ENCODE results near the gene DAPP1.

The DAPP1 gene

GRCh38 chr4:99853190-99853589, 36.6 kb downstream of the DAPP1 start:
- DNase-seq (ENCODE audit: low read depth in 4 of 4, low spot score in 1 of 4): no peak

GRCh38 chr4:99853999-99854398, 37.4 kb downstream of the DAPP1 start:
- DNase-seq (ENCODE audit: low read depth in 4 of 4, low spot score in 1 of 4): no peak

GRCh38 chr4:99855678-99856077, 39.1 kb downstream of the DAPP1 start:
- no peak for DNase-seq (ENCODE audit: low read depth in 4 of 4, low spot score in 1 of 4)

- no peak for DNase-seq (ENCODE audit: low read depth in 4 of 4, low spot score in 1 of 4)
Observed at GRCh38 chr4:99856166-99856565, 39.5 kb downstream of the DAPP1 start.

GRCh38 chr4:99857307-99857706, 40.7 kb downstream of the DAPP1 start:
- DNase-seq (ENCODE audit: low read depth in 4 of 4, low spot score in 1 of 4): no peak

GRCh38 chr4:99859618-99860017, 43.0 kb downstream of the DAPP1 start:
- no peak for DNase-seq (ENCODE audit: low read depth in 4 of 4, low spot score in 1 of 4)

- DNase-seq (ENCODE audit: low read depth in 4 of 4, low spot score in 1 of 4): no peak
Observed at GRCh38 chr4:99860521-99860920, 43.9 kb downstream of the DAPP1 start.

- no peak for DNase-seq (ENCODE audit: low read depth in 4 of 4, low spot score in 1 of 4)
Observed at GRCh38 chr4:99861120-99861905, 44.7 kb downstream of the DAPP1 start.

- no peak for DNase-seq (ENCODE audit: low read depth in 4 of 4, low spot score in 1 of 4)
Observed at GRCh38 chr4:99863804-99864203, 47.2 kb downstream of the DAPP1 start.

- DNase-seq (ENCODE audit: low read depth in 4 of 4, low spot score in 1 of 4): no peak
Observed at GRCh38 chr4:99868126-99868596, 51.5 kb downstream of the DAPP1 start.

GRCh38 chr4:99872570-99872969, 55.9 kb downstream of the DAPP1 start:
- no peak for DNase-seq (ENCODE audit: low read depth in 4 of 4, low spot score in 1 of 4)

- no peak for DNase-seq (ENCODE audit: low read depth in 4 of 4, low spot score in 1 of 4)
Observed at GRCh38 chr4:99875071-99875470, 58.4 kb downstream of the DAPP1 start.

GRCh38 chr4:99876946-99877345, 60.3 kb downstream of the DAPP1 start:
- DNase-seq (ENCODE audit: low read depth in 4 of 4, low spot score in 1 of 4): no peak

- no peak for DNase-seq (ENCODE audit: low read depth in 4 of 4, low spot score in 1 of 4)
Observed at GRCh38 chr4:99878604-99879003, 62.0 kb downstream of the DAPP1 start.

GRCh38 chr4:99879458-99879857, 62.8 kb downstream of the DAPP1 start:
- DNase-seq (ENCODE audit: low read depth in 4 of 4, low spot score in 1 of 4): no peak

GRCh38 chr4:99885063-99885664, 68.5 kb downstream of the DAPP1 start:
- no peak for DNase-seq (ENCODE audit: low read depth in 4 of 4, low spot score in 1 of 4)

- no peak for DNase-seq (ENCODE audit: low read depth in 4 of 4, low spot score in 1 of 4)
Observed at GRCh38 chr4:99885687-99886086, 69.1 kb downstream of the DAPP1 start.

- DNase-seq (ENCODE audit: low read depth in 4 of 4, low spot score in 1 of 4): no peak
Observed at GRCh38 chr4:99886146-99886545, 69.5 kb downstream of the DAPP1 start.

- no peak for DNase-seq (ENCODE audit: low read depth in 4 of 4, low spot score in 1 of 4)
Observed at GRCh38 chr4:99887837-99888236, 71.2 kb downstream of the DAPP1 start.

- no peak for DNase-seq (ENCODE audit: low read depth in 4 of 4, low spot score in 1 of 4)
Observed at GRCh38 chr4:99891351-99891750, 74.7 kb downstream of the DAPP1 start.

- DNase-seq (ENCODE audit: low read depth in 4 of 4, low spot score in 1 of 4): no peak
Observed at GRCh38 chr4:99893029-99893428, 76.4 kb downstream of the DAPP1 start.

GRCh38 chr4:99893839-99894160, 77.2 kb downstream of the DAPP1 start:
- DNase-seq (ENCODE audit: low read depth in 4 of 4, low spot score in 1 of 4): no peak
